Colonic mucosa (tissue), 4 donors: ENCODE data around the gene CHKB. TPM values are rescaled to one million over a fixed set of nuclear protein-coding genes. Genes with fewer than 3 reads are reported as not detected.

Experiments
- DNase-seq: peaks from one replicate; pipeline ENCODE4 v3.0.0-alpha.2; 2020
- H3K27ac ChIP-seq: fragments of 200-600 bp; one replicate; pipeline ENCODE4 v1.8.0; 2021
- H3K27me3 ChIP-seq: fragments of 200-600 bp; one replicate; pipeline ENCODE4 v1.8.0; 2021
- H3K36me3 ChIP-seq: fragments of 200-600 bp; one replicate; pipeline ENCODE4 v1.8.0; 2021
- H3K4me1 ChIP-seq: fragments of 200-600 bp; one replicate; pipeline ENCODE4 v1.8.0; 2021; ENCODE audit warnings: mild to moderate bottlenecking
- H3K4me3 ChIP-seq: fragments of 200-600 bp; one replicate; pipeline ENCODE4 v1.8.0; 2021
- H3K9ac ChIP-seq, 2 donors: one replicate each; pipeline ENCODE4 v1.7.0; 2013; ENCODE audit warnings: control low read depth in 2 of 2, low read depth in 2 of 2, low read length in 2 of 2
- H3K9me3 ChIP-seq: fragments of 200-600 bp; one replicate; pipeline ENCODE4 v1.8.0; 2021
- intact Hi-C: fragments of 100-400 bp; cut with DNase I; formaldehyde crosslinking; loops from one replicate; pipeline ENCODE4 v1.14.1; 2022
- total RNA-seq, 2 donors: library from RNA; stranded (reverse); fragmentation: NEBNext Ultra II Directional in 1 of 2; extraction: Animal tissue kit (Norgen Biotek cat#: 25700) in 1 of 2; gene quantifications; one replicate each; pipeline ENCODE4 v1.2.1, GENCODE V29; 2021
- TF ChIP-seq, protein P1 (sequence below): fragments of 200-600 bp; IDR thresholded peaks from one replicate; pipeline ENCODE4 v1.8.0; 2022; ENCODE audit warnings: antibody characterized with exemption, mild to moderate bottlenecking
- donor health status: healthy.
- donor health status: DM: no; HTN: no; CAD: no.
- donor health status: DM: no; HTN: no; CAD: no.

The CHKB gene
- total RNA-seq, 2 donors from 2014 or later, result 52.6 to 89.7 TPM

DNA sequence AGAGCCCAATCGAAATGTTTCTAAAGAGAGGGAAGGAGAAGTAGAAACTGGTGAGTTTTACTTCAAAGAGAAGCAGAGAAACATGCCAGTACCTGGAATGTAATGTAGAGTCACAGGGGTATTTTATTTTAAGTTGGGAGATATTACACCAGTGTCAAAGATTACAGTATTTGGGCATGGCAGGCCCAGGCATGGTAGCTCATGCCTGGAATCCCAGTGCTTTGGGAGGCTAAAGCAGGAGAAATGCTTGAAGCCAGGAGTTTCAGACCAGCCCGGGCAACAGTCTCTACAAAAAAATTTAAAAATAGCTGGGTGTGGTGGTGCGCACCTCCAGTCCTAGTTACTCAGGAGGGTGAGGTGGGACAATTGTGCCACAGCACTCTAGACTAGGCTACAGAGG, 22.6 kb downstream of the CHKB start:
- Histone ChIP-seq H3K27me3 (no peaks in the 10 kb centered on the region), H3K36me3 (no peaks in the 10 kb centered on the region), H3K9ac (no peak overlapping the region), H3K4me1 (peaks cover 6% of the 10 kb centered on the region), H3K27ac (no peak overlapping the region), H3K4me3 (no peak overlapping the region), H3K9me3 (no peaks in the 10 kb centered on the region)
- DNase-seq, result no peak
- TF ChIP-seq, protein P1, sequence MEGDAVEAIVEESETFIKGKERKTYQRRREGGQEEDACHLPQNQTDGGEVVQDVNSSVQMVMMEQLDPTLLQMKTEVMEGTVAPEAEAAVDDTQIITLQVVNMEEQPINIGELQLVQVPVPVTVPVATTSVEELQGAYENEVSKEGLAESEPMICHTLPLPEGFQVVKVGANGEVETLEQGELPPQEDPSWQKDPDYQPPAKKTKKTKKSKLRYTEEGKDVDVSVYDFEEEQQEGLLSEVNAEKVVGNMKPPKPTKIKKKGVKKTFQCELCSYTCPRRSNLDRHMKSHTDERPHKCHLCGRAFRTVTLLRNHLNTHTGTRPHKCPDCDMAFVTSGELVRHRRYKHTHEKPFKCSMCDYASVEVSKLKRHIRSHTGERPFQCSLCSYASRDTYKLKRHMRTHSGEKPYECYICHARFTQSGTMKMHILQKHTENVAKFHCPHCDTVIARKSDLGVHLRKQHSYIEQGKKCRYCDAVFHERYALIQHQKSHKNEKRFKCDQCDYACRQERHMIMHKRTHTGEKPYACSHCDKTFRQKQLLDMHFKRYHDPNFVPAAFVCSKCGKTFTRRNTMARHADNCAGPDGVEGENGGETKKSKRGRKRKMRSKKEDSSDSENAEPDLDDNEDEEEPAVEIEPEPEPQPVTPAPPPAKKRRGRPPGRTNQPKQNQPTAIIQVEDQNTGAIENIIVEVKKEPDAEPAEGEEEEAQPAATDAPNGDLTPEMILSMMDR, result no peak
- intact Hi-C loops, result loop anchor here (5.0 to 10.0 kb wide), 2 partner anchors 38 to 55 kb away; no protein-coding TSS in a partner anchor

DNA sequence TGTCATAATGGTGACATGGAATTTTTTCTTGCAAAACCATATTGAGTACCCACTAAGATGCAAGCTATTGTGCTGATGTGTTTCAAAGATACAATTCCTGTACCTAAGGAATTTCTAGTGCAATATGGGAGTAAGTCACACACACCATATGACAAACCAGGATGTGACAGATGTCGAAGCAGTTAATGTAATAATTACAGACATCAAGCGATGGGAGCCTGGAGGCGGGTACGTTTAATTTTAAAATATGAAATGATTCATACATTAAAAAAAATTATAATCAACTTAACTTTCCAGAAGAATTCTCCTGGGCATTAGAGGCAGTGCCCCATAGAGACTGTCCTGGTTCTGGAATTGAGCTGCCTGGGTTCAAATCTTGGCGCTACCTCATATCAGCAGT, 25.9 kb downstream of the CHKB start:
- H3K9ac ChIP-seq, result no peak overlapping the region

DNA sequence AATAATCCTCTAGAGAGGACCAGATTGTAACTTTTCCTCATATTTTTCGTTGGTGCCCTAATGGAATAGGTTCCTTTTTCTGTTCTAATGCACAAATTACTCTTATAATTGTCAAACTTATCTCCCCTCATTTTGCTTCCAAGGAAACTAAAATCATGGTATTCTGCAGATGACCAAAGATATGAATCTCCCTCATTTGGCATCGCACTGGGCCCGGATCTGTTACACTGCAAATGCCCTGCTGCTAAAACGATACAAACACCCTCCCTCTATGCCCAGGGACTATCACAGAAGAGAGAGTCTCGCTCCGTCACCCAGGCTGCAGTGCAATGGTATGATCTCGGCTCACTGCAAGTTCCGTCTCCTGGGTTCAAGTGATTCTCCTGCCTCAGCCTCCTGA, 29.3 kb downstream of the CHKB start:
- Histone ChIP-seq H3K4me1 (no peaks in the 10 kb centered on the region), H3K9ac (no peak overlapping the region), H3K36me3 (no peaks in the 10 kb centered on the region), H3K27ac (no peak overlapping the region), H3K9me3 (no peaks in the 10 kb centered on the region), H3K4me3 (no peak overlapping the region), H3K27me3 (peaks cover 12% of the 10 kb centered on the region)
- no peak for DNase-seq
- intact Hi-C loops, result no loop called here
- TF ChIP-seq, protein P1, result no peak

More for the DNA sequence above, 25.9 kb downstream of the CHKB start:
- TF ChIP-seq, protein P1, result no peak
- intact Hi-C loops, result no loop called here
- no peak overlapping the region for H3K4me3 ChIP-seq
- no peaks in the 10 kb centered on the region for H3K4me1 ChIP-seq
- no peaks in the 10 kb centered on the region for H3K27me3 ChIP-seq
- no peak overlapping the region for H3K27ac ChIP-seq
- H3K9me3 ChIP-seq, result no peaks in the 10 kb centered on the region
- H3K36me3 ChIP-seq, result no peaks in the 10 kb centered on the region
- no peak for DNase-seq

DNA sequence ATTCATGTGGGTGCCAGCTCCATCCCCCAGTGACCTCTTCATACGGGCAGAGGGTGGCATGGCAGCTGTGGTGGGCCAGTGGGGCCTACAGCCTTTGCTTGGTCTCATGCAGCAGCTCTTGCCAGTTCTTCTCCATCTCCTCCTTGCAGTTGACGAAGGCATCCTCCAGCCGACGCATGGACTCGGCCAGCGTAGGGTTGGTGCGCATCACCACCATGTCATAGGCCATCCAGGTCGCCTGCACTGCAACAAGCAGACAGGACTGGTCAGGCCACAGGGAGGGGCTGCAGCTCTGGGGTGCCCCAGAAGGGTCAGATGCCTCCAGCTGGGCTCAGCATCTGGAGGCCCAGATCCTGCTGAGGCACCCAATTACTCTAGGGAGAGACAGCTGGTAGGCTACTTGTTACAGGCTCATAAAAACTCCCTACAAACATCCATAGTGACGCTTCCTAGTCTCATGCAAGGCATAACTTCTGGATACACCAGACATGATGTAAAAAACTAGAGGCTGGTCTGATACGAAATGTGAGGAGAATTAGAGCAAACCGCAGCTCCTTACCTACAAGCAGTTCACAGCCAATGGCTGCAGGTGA, 31.4 kb downstream of the CHKB start:
- Histone ChIP-seq H3K4me1 (no peaks in the 10 kb centered on the region), H3K36me3 (no peaks in the 10 kb centered on the region), H3K9ac (peak overlapping the region in 1 of 2 donors; percentile 5), H3K27ac (no peak overlapping the region), H3K9me3 (no peaks in the 10 kb centered on the region), H3K27me3 (peaks cover 28% of the 10 kb centered on the region), H3K4me3 (no peak overlapping the region)
- DNase-seq, result no peak
- intact Hi-C loops, result no loop called here
- TF ChIP-seq, protein P1, result no peak

DNA sequence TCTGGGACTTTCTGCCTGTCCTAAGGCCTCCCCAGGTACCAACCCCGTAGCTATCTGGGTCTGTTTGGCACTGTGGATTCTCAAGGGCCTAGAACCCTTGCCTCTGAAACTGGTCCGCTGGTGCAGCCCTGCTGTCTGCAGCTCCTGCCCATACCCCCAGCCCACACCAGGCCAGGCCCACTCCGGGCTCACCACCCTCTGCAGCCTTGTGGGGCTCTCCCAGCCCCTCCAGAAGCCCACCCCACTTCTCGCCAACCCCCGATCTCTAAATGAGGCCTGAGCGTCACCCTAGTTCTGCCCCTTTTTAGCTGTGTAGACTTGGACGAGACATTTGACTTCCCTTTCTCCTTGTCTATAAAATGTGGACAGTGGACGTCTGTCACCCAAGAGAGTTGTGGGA, 32.3 kb downstream of the CHKB start:
- TF ChIP-seq, protein P1, result no peak
- no peak overlapping the region for H3K9ac ChIP-seq
- H3K4me1 ChIP-seq, result no peaks in the 10 kb centered on the region
- DNase-seq, result no peak
- H3K9me3 ChIP-seq, result no peaks in the 10 kb centered on the region
- no peak overlapping the region for H3K4me3 ChIP-seq
- peaks cover 32% of the 10 kb centered on the region for H3K27me3 ChIP-seq
- H3K27ac ChIP-seq, result no peak overlapping the region
- intact Hi-C loops, result no loop called here
- H3K36me3 ChIP-seq, result no peaks in the 10 kb centered on the region
